HepG2 (cell line): ENCODE measurements around the gene CKB. TPM values are rescaled to one million over a fixed set of nuclear protein-coding genes. Genes with fewer than 3 reads are reported as not detected.

Experiments used
- ATAC-seq: fragments of 200-7000 bp; cut with Tn5 transposase; 3 replicates; pipeline ENCODE4 v1.9.1; 2020; ENCODE audit warnings: mild to moderate bottlenecking, moderate library complexity
- BruUV-seq: library from RNA; stranded (reverse); fragments of 400-500 nt; replicated peaks from 2 replicates; lab custom pipeline; 2021; lab: Mats Ljungman, UMichigan
- CTCF ChIA-PET: fragments of 300-600 bp; formaldehyde crosslinking; extraction: SDS; loops from one replicate; lab custom pipeline; 2021; ENCODE audit warnings: low total read pairs, inconsistent platforms, low intra/inter-chr PET ratio; lab: Yijun Ruan, JAX
- POLR2A ChIA-PET: fragments of 350-600 bp; sonication (Branson Sonifier 250); formaldehyde crosslinking; loops from one replicate; lab custom pipeline; 2020; ENCODE audit warnings: antibody characterized with exemption, inconsistent platforms; lab: Yijun Ruan, JAX
- DNase-seq: peaks from one replicate; pipeline ENCODE4 v3.0.0-alpha.2; 2015; ENCODE audit warnings: low spot score
- FAIRE-seq: peaks from 3 replicates; lab custom pipeline; 2011; peaks lifted over from hg19 to GRCh38; lab: Jason Lieb, UNC
- H2AFZ ChIP-seq: one replicate; pipeline ENCODE4 v1.6.1; 2011; ENCODE audit warnings: low read length, inconsistent platforms
- H3K27ac ChIP-seq: fragments of 300-600 bp; 3 replicates; pipeline ENCODE4 v1.8.0; 2011; ENCODE audit warnings: mixed run types, mild to moderate bottlenecking, mixed read lengths, low read length, inconsistent platforms; ENCODE audit not compliant: insufficient read depth; ENCODE audit errors: extremely low read length
- H3K27me3 ChIP-seq, 2 experiments: fragments of 200-600 bp in 1 of 2; 2 replicates in 1 of 2; 3 replicates in 1 of 2; pipeline versions ENCODE4 v1.6.0 to v1.8.0; 2011; ENCODE audit warnings: low read length in 2 of 2, mild to moderate bottlenecking in 2 of 2, moderate library complexity in 2 of 2, inconsistent platforms in 1 of 2; ENCODE audit not compliant: insufficient read depth in 2 of 2, control insufficient read depth in 1 of 2
- H3K36me3 ChIP-seq, 2 experiments: fragments of 200-600 bp in 1 of 2; replicated peaks in 1 of 2; 2 replicates in 1 of 2; 3 replicates in 1 of 2; pipeline versions ENCODE4 v1.5.1 to v1.8.0; 2011; ENCODE audit warnings: low read length in 2 of 2, inconsistent platforms in 1 of 2; ENCODE audit not compliant: insufficient read depth in 2 of 2, control insufficient read depth in 1 of 2
- H3K4me1 ChIP-seq: 2 replicates; pipeline ENCODE4 v1.5.1; 2012; ENCODE audit warnings: low read length, inconsistent platforms; ENCODE audit not compliant: insufficient read depth
- H3K4me2 ChIP-seq: 2 replicates; pipeline ENCODE4 v1.6.0; 2011; ENCODE audit warnings: low read depth, low read length, inconsistent platforms
- H3K4me3 ChIP-seq, 3 experiments: fragments of 200-600 bp in 1 of 3; sonication (generic), shearing (Covaris generic) in 1 of 3; replicated peaks in 1 of 3; 2 replicates each; pipeline ENCODE4 v1.5.1; 2011 to 2016; ENCODE audit warnings: low read length in 3 of 3, inconsistent platforms in 2 of 3, low read depth in 2 of 3, mild to moderate bottlenecking in 2 of 3, control low read depth in 1 of 3, mixed read lengths in 1 of 3; ENCODE audit not compliant: insufficient read depth in 1 of 3
- H3K79me2 ChIP-seq: one replicate; pipeline ENCODE4 v1.6.1; 2011; ENCODE audit warnings: low read length, inconsistent platforms; ENCODE audit not compliant: insufficient read depth
- H3K9ac ChIP-seq: 2 replicates; pipeline ENCODE4 v1.6.0; 2011; ENCODE audit warnings: mild to moderate bottlenecking, low read depth, low read length, inconsistent platforms; ENCODE audit not compliant: insufficient read depth
- H3K9me3 ChIP-seq: 2 replicates; pipeline ENCODE4 v1.5.1; 2012; ENCODE audit warnings: mild to moderate bottlenecking, low read length
- H4K20me1 ChIP-seq: 2 replicates; pipeline ENCODE4 v1.6.0; 2011; ENCODE audit warnings: inconsistent platforms, mild to moderate bottlenecking, low read length, moderate library complexity; ENCODE audit not compliant: insufficient read depth
- ATF7-NPFF ChIP-seq: sonication (generic); formaldehyde crosslinking; IDR thresholded peaks from 2 replicates; pipeline ENCODE4 v1.8.1; 2023; ENCODE audit warnings: mild to moderate bottlenecking, low read depth, missing genetic modification reagents, moderate library complexity
- HOXA3 ChIP-seq: sonication (generic); formaldehyde crosslinking; IDR thresholded peaks from 2 replicates; pipeline ENCODE4 v1.5.0; 2020; ENCODE audit warnings: missing genetic modification reagents
- RAD21 ChIP-seq: fragments of 450-650 bp; formaldehyde crosslinking; IDR thresholded peaks from 2 replicates; pipeline ENCODE4 v1.5.0; 2020; ENCODE audit warnings: mild to moderate bottlenecking
- SCMH1 ChIP-seq: sonication (generic); formaldehyde crosslinking; IDR thresholded peaks from 2 replicates; pipeline ENCODE4 v1.9.0; 2021; ENCODE audit warnings: missing genetic modification reagents, mild to moderate bottlenecking, borderline replicate concordance
- SKI ChIP-seq: fragments of 450-650 bp; IDR thresholded peaks from one replicate; pipeline ENCODE4 v1.6.1; 2018; ENCODE audit warnings: mild to moderate bottlenecking; ENCODE audit not compliant: partially characterized antibody
- SRSF1 ChIP-seq: fragments of 200-400 bp; formaldehyde crosslinking; optimal IDR thresholded peaks from 2 replicates; pipeline ENCODE3; 2017; ENCODE audit warnings: mild to moderate bottlenecking, low read depth, low read length, moderate library complexity
- SRY ChIP-seq: sonication (generic); formaldehyde crosslinking; IDR thresholded peaks from 2 replicates; pipeline ENCODE4 v1.8.0; 2022; ENCODE audit warnings: mild to moderate bottlenecking, missing genetic modification reagents
- ZBTB7B ChIP-seq: sonication (generic); formaldehyde crosslinking; IDR thresholded peaks from 2 replicates; pipeline ENCODE4 v1.4.0; 2020; ENCODE audit warnings: missing genetic modification reagents
- ZNF143 ChIP-seq: sonication (generic); formaldehyde crosslinking; IDR thresholded peaks from 2 replicates; pipeline ENCODE4 v1.4.0; 2020; ENCODE audit warnings: missing genetic modification reagents
- ZNF674 ChIP-seq: sonication (generic); formaldehyde crosslinking; IDR thresholded peaks from 2 replicates; pipeline ENCODE4 v1.5.0; 2020; ENCODE audit warnings: low read depth, mild to moderate bottlenecking, missing genetic modification reagents
- ZSCAN22 ChIP-seq: sonication (generic); formaldehyde crosslinking; IDR thresholded peaks from 2 replicates; pipeline ENCODE4 v1.4.0; 2020; ENCODE audit warnings: mild to moderate bottlenecking, missing genetic modification reagents
- ZSCAN9 ChIP-seq: IDR thresholded peaks from 2 replicates; pipeline ENCODE4 v1.6.1; 2016; ENCODE audit warnings: borderline replicate concordance
- ZZZ3 ChIP-seq: sonication (generic); formaldehyde crosslinking; IDR thresholded peaks from 2 replicates; pipeline ENCODE4 v1.4.0; 2020; ENCODE audit warnings: missing genetic modification reagents, mild to moderate bottlenecking, borderline replicate concordance
- WGBS: methylation state at CpG from one replicate; pipeline ENCODE4 v1.1.6; 2017; ENCODE audit warnings: low lambda C conversion rate; 5-methylcytosine and 5-hydroxymethylcytosine counted together
- in situ Hi-C: cut with HindIII; loops from 2 replicates; pipeline ENCODE4 v1.10.0; 2017; ENCODE audit warnings: low pct_unique_long_range_greater_than_20kb; ENCODE audit not compliant: extremely low pct_ligation_motif_present
- intact Hi-C: fragments of 100-400 bp; cut with micrococcal nuclease; formaldehyde crosslinking; loops from one replicate; pipeline ENCODE4 v1.10.0; 2022; ENCODE audit not compliant: unreplicated experiment
- polyA plus RNA-seq, 8 experiments: library from polyadenylated mRNA; depleted of rRNA in 3 of 8; stranded (reverse) in 7 of 8; unstranded in 1 of 8; fragments of >200 nt; fragmentation: Illumina TruSeq in 4 of 8; extraction: Trizol in 4 of 8; gene quantifications; 2 replicates each; pipeline versions ENCODE4 v1.2.1 to v1.2.3, GENCODE V29; 2011 to 2016; ENCODE audit warnings: low read depth in 4 of 8, missing spikeins in 1 of 8, mixed read lengths in 1 of 8; ENCODE audit not compliant: insufficient read depth in 1 of 8
- total RNA-seq, 5 experiments: library from RNA; depleted of rRNA; stranded (reverse); fragments of >200 nt; fragmentation: Illumina TruSeq; extraction: Trizol; gene quantifications; 2 replicates each; pipeline ENCODE4 v1.2.3, GENCODE V29; 2016; ENCODE audit warnings: low read depth in 1 of 5
- TF ChIP-seq, protein P1 (sequence below): sonication (generic); formaldehyde crosslinking; IDR thresholded peaks from 2 replicates; pipeline ENCODE4 v1.5.0; 2020; ENCODE audit warnings: mild to moderate bottlenecking, missing genetic modification reagents, moderate library complexity
- TF ChIP-seq, protein P2 (sequence below): sonication (generic); formaldehyde crosslinking; IDR thresholded peaks from 2 replicates; pipeline ENCODE4 v1.4.0; 2020; ENCODE audit warnings: missing genetic modification reagents
- TF ChIP-seq, protein P3 (sequence below): sonication (generic); formaldehyde crosslinking; IDR thresholded peaks from 2 replicates; pipeline ENCODE4 v1.4.0; 2020; ENCODE audit warnings: mild to moderate bottlenecking, missing genetic modification reagents
- TF ChIP-seq, protein P4 (sequence below): sonication (generic); formaldehyde crosslinking; IDR thresholded peaks from 2 replicates; pipeline ENCODE4 v1.4.0; 2020; ENCODE audit warnings: missing genetic modification reagents
- TF ChIP-seq, protein P5 (sequence below): sonication (generic); formaldehyde crosslinking; IDR thresholded peaks from 2 replicates; pipeline ENCODE4 v1.5.0; 2020; ENCODE audit warnings: mild to moderate bottlenecking, low read depth, missing genetic modification reagents, borderline replicate concordance
- TF ChIP-seq, protein P6 (sequence below): sonication (generic); formaldehyde crosslinking; IDR thresholded peaks from 2 replicates; pipeline ENCODE4 v1.8.1; 2023; ENCODE audit warnings: mild to moderate bottlenecking, missing genetic modification reagents, borderline replicate concordance

CKB gene
- total and polyA plus RNA-seq, 2 of the 13 experiments (the other 11 are each of a cell fraction or from before 2014, with no cell fraction given), result 82.3 to 217 TPM

DNA sequence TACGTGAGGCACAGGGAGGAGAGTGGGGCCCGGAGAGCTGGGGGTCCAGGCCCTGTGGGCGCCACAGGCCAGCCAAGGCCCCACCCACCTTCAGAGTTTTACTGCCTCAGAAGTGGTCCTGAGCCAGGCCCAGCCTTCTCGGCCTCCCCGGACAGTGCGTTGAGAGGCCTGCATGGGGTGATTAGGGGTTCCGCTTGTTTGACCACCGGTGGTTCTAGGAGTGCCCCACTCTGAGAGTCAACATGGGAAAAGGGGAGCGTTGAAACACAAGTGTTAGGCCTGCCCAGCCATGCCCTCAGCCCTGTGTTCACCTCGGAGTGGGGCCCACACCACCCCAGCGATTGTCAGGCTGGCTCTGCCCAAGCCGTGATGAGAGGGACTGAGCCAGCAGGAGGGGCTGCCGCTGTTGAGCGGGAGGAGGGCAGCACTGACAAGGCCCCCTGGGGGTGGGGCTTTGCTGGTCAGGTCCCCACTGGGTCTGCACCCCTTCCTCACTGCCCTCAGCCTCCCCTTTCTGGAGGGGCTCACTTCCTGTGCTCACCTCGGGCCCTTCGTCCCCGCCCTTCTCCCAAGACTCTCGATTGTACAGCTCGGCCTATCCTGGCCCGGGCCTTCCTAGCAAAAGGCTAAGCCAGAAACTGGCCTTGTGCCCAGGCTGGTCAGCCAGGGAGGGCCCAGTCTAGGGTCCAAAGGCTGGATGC lies 4.8 kb downstream of the CKB start:
- Histone ChIP-seq H3K4me1 (peaks cover 39% of the 10 kb centered on the region), H3K27me3 (no peaks in the 10 kb centered on the region), H2AFZ (no peak overlapping the region), H3K79me2 (peaks cover 4% of the 10 kb centered on the region), H3K9me3 (no peaks in the 10 kb centered on the region), H3K36me3 (peaks cover 0 to 10% of the 10 kb centered on the region in 2 experiments; a peak in 3 of 5 replicates), H3K27ac (no peak overlapping the region), H4K20me1 (no peaks in the 10 kb centered on the region), H3K4me3 (peak overlapping the region in 2 of 3 experiments; percentile 26 to 59; a peak in 5 of 6 replicates), H3K4me2 (peak overlapping the region; percentile 73), H3K9ac (peak overlapping the region; percentile 38; the same call in 1 of the 2 replicates)
- POLR2A ChIA-PET, result interaction anchor here (1.2 to 3.1 kb wide), 3 partner anchors 10 to 23 kb away, joined by 3 to 24 read pairs (median 7); partner anchors contain the start of gene TRMT61A
- DNase-seq (no peak), FAIRE-seq (no peak), ATAC-seq (peak; percentile 72)
- CTCF ChIA-PET, result interaction anchor here (0.9 to 3.0 kb wide), 4 partner anchors 18 to 32 kb away, joined by 3 to 38 read pairs (median 4); no protein-coding TSS in a partner anchor
- WGBS, result 19% methylated on average over 13 of the region's 20 CpGs
- intact Hi-C loops (loop anchor here (1.0 kb wide), 1 partner anchor 28 kb away; no protein-coding TSS in a partner anchor), in situ Hi-C loops (no loop called here)
- BruUV-seq, result no TSS peak
- TF ChIP-seq ZNF143 (no peak), SCMH1 (CRISPR knock-in tag) (no peak), ZZZ3 (CRISPR knock-in tag) (no peak), ZSCAN9 (no peak), SRY (CRISPR knock-in tag) (no peak), HOXA3 (peak; percentile 5; the same call in 1 of the 2 replicates), ZSCAN22 (CRISPR knock-in tag) (no peak), ATF7-NPFF (CRISPR knock-in tag) (no peak), SRSF1 (peak; percentile 0), SKI (no peak), ZNF674 (no peak), ZBTB7B (no peak), RAD21 (CRISPR knock-in tag) (0 out of 2 replicates have a peak, but pooled peaks have one; percentile 8)
- TF ChIP-seq, protein P1, sequence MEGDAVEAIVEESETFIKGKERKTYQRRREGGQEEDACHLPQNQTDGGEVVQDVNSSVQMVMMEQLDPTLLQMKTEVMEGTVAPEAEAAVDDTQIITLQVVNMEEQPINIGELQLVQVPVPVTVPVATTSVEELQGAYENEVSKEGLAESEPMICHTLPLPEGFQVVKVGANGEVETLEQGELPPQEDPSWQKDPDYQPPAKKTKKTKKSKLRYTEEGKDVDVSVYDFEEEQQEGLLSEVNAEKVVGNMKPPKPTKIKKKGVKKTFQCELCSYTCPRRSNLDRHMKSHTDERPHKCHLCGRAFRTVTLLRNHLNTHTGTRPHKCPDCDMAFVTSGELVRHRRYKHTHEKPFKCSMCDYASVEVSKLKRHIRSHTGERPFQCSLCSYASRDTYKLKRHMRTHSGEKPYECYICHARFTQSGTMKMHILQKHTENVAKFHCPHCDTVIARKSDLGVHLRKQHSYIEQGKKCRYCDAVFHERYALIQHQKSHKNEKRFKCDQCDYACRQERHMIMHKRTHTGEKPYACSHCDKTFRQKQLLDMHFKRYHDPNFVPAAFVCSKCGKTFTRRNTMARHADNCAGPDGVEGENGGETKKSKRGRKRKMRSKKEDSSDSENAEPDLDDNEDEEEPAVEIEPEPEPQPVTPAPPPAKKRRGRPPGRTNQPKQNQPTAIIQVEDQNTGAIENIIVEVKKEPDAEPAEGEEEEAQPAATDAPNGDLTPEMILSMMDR (CRISPR knock-in tag), result peak; percentile 9; the same call in 1 of the 2 replicates
- TF ChIP-seq, protein P2, sequence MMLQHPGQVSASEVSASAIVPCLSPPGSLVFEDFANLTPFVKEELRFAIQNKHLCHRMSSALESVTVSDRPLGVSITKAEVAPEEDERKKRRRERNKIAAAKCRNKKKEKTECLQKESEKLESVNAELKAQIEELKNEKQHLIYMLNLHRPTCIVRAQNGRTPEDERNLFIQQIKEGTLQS (CRISPR knock-in tag), result no peak
- TF ChIP-seq, protein P3, sequence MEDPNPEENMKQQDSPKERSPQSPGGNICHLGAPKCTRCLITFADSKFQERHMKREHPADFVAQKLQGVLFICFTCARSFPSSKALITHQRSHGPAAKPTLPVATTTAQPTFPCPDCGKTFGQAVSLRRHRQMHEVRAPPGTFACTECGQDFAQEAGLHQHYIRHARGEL (CRISPR knock-in tag), result no peak
- TF ChIP-seq, protein P4, sequence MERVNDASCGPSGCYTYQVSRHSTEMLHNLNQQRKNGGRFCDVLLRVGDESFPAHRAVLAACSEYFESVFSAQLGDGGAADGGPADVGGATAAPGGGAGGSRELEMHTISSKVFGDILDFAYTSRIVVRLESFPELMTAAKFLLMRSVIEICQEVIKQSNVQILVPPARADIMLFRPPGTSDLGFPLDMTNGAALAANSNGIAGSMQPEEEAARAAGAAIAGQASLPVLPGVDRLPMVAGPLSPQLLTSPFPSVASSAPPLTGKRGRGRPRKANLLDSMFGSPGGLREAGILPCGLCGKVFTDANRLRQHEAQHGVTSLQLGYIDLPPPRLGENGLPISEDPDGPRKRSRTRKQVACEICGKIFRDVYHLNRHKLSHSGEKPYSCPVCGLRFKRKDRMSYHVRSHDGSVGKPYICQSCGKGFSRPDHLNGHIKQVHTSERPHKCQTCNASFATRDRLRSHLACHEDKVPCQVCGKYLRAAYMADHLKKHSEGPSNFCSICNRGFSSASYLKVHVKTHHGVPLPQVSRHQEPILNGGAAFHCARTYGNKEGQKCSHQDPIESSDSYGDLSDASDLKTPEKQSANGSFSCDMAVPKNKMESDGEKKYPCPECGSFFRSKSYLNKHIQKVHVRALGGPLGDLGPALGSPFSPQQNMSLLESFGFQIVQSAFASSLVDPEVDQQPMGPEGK, result 0 out of 2 replicates have a peak, but pooled peaks have one; percentile 23
- TF ChIP-seq, protein P5, sequence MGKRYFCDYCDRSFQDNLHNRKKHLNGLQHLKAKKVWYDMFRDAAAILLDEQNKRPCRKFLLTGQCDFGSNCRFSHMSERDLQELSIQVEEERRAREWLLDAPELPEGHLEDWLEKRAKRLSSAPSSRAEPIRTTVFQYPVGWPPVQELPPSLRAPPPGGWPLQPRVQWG, result no peak
- TF ChIP-seq, protein P6, sequence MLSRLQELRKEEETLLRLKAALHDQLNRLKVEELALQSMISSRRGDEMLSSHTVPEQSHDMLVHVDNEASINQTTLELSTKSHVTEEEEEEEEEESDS (CRISPR knock-in tag), result no peak
